IPS-18c (cell line): ENCODE data around the gene LACTB.

Source experiments
- H3K4me3 ChIP-seq: 2 replicates; pipeline ENCODE4 v1.7.0; 2013; ENCODE audit warnings: low read depth, mild to moderate bottlenecking, low read length, moderate library complexity; ENCODE audit not compliant: insufficient read depth
- H3K9me3 ChIP-seq: one replicate; pipeline ENCODE4 v1.6.1; 2013; ENCODE audit warnings: mild to moderate bottlenecking, low read length, moderate library complexity; ENCODE audit not compliant: control insufficient read depth, insufficient read depth

The LACTB gene

DNA sequence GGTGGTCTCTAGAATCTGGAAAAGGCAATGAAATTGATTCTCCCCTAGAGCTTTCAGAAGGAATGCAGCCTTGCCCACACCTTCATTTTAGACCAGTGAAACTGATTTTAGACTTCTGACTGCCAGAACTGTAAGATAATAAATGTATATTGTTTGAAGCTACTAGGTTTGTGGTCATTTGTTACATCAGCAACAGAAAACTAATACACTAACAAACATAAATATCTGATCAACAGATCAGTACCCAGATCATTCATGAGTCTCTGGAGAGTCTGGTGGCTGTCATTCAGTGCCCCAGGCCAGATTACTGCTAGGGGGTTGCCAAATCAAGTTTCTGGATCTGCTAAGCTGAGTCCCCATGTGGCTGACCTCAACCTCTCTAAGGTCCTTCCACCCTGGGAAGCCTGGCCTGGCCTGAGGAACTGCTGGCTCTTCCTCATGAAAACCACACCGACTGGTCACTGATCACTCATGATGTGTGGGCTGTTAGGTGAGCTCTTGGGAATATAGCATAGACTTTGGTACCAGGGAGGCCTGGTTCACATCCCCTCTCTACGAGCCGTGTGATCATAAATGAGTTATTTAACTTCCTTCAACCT lies 11.1 kb upstream of the LACTB start:
- H3K4me3 ChIP-seq, result no peak overlapping the region
- no peaks in the 10 kb centered on the region for H3K9me3 ChIP-seq

- Histone ChIP-seq H3K9me3 (no peaks in the 10 kb centered on the region), H3K4me3 (no peak overlapping the region)
These were observed 10.2 kb upstream of the LACTB start for GRCh38 chr15:63111481-63111880.

DNA sequence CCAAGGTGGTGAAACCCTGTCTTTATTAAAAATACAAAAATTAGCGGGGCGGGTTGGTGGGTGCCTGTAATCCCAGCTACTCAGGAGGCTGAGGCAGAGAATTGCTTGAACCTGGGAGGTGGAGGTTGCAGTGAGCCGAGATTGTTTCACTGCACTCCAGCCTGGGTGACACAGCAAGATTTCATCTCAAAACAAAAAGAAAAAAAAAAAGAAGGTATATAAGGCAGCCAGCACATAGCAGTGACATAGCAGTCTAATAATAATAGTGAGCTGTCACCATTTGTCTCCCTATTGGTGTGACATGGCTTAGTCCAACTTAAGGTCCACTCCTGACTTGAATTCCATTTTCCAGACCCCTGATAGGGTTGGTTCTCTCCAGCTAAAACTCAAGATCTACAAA lies 8.8 kb upstream of the LACTB start:
- H3K9me3 ChIP-seq, result no peaks in the 10 kb centered on the region
- H3K4me3 ChIP-seq, result no peak overlapping the region

DNA sequence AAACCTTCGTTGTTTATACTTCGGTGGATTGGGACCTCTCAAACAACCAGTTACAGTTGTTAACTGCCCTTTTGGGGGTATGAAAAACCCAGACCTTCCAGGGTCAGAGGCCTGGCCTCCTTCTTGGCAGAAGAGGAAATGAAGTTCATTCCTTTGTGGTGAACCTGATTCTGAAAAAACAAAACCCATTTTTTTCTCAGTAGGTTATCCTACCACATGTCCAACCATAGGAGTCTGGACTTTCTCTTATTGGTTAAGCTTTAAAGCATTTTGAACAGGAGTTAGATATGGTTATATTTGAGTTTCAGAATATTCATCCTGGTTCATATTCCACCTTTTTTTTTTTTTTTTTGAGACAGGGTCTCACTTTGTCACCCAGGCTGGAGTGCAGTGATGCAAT lies 7.2 kb upstream of the LACTB start:
- H3K4me3 ChIP-seq, result no peak overlapping the region
- H3K9me3 ChIP-seq, result no peaks in the 10 kb centered on the region

GRCh38 chr15:63118854-63119253 lies 2.8 kb upstream of the LACTB start:
- no peaks in the 10 kb centered on the region for H3K9me3 ChIP-seq
- H3K4me3 ChIP-seq, result no peak overlapping the region

DNA sequence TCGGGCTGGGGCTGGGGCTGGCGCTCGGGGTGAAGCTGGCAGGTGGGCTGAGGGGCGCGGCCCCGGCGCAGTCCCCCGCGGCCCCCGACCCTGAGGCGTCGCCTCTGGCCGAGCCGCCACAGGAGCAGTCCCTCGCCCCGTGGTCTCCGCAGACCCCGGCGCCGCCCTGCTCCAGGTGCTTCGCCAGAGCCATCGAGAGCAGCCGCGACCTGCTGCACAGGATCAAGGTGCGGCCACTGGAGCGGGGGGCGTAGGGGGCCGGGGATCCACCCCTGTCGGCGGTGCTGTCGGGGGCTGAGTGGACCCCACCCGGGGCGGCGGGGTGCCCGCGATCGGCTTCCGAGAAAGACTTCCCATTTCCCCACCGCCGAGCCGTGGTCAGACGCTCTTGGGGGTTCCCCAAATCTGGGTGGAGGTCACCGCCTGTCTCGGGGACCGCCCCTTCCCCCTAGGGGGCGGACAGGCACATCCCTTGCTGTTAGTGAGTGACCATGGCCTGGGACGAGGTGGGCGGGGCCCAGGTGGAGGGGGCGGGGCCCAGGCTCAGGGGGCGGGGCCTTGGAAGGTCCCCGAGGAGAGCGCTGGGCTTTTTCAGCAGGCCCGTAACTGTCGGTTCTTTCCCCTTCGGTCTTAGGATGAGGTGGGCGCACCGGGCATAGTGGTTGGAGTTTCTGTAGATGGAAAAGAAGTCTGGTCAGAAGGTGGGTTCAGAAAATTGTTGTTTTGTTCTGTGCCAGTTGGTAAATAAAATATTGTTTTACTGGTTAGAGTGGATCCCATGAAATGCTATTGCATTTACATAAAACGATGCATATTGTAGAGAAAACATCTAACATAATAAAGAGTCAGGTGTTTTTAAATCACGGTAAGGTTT lies 578 bp downstream of the LACTB start:
- Histone ChIP-seq H3K9me3 (no peaks in the 10 kb centered on the region), H3K4me3 (peak overlapping the region; percentile 91)

DNA sequence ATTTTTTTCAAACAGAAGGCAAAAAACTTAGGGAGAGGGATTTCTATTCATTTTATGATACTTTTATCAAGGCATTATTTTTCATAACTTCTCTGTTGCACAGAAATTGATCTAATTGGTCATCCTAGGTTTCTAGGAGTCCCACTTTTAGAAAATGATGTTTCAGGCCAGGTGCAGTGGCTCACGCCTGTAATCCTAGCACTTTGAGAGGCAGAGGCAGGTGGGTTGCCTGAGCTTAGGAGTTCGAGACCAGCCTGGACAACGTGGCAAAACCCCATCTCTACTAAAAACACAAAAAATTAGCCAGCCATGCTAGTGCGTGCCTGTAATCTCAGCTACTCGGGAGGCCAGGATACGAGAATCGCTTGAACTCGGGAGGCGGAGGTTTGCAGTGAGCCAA lies 2.8 kb downstream of the LACTB start:
- H3K9me3 ChIP-seq, result no peaks in the 10 kb centered on the region
- no peak overlapping the region for H3K4me3 ChIP-seq

DNA sequence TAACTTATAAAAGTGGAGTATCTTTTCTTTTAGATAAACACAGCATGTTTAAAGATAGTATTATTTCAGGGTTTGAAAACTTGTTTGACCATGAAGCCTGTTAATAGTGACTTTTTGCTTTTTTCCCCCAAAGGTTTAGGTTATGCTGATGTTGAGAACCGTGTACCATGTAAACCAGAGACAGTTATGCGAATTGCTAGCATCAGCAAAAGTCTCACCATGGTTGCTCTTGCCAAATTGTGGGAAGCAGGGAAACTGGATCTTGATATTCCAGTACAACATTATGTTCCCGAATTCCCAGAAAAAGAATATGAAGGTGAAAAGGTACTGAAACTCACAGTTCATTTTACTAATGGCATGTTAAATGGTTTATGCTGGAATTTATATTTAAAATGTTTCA lies 5.1 kb downstream of the LACTB start:
- H3K4me3 ChIP-seq, result no peak overlapping the region
- no peaks in the 10 kb centered on the region for H3K9me3 ChIP-seq

DNA sequence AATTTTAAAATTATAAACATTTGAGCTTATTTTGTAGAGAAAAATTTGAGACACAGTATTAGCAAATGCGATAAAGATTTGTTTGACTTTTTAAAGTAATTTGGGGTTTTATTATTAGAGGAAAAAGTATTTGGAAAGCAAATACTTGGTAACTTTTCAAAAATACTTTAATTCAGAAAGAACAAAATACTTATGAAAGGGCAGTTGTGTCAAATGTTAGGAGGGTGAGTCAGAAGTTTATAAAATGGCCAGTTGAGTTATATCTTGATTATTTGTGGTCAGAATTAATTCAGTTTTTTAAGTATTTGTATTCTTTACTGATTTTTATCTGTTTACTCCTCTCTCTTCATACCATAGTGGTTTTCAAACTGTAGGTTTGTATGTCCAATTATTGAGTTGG lies 12.1 kb downstream of the LACTB start:
- H3K4me3 ChIP-seq, result no peak overlapping the region

DNA sequence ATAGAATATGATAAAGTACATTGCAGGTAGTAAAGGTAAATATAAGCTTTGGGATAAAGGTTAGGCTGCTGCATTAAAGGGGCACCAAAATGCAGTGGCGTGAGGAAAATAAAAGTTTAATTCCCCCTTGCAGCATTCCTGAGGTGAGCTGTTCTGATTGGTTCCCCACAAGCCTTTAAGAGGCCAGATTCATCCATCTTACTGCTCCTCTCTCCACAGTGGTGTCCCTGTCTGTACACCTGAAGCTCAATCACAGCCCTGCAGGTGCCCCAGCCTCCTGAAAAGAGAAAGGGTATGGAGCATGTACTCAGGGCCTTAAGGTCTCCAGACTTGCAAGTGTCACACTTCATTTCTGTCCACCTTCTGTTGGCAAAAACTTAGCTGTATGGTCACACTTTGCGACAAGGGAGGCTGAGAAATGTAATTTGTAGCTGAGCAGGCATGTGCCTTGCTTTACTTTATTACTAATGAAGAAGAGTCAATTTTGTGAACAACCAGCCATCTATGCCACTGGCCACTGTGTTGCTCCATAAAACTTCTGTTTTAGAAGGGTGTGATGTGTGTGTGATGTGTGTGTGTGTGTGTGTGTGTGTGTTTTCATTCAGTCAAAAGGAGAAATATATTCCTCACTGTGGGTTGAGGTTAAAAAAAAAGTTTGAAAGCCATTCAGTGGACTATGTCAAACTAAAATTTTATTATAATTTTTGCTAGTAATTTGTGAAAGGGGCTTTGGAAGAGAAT lies 12.8 kb downstream of the LACTB start:
- Histone ChIP-seq H3K4me3 (no peak overlapping the region), H3K9me3 (no peaks in the 10 kb centered on the region)

More for the DNA sequence above, 12.1 kb downstream of the LACTB start:
- no peaks in the 10 kb centered on the region for H3K9me3 ChIP-seq

DNA sequence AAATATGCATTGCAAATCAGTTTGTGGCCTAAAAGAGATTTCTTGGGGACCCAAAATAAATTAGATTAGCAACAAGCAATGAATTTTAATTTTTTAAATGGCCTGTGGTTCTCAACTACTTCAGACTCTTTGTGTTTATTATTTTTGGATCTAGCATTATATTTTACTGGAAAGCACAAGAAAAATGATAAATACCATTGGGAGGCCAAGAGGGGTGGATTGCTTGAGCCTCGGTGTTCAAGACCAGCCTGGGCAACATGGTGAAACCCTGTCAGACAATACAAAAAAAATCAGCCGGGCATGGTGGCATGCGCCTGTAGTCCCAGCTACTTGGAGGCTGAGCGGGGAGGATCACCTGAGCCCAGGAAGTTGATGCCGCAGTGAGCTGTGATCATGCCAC lies 13.6 kb downstream of the LACTB start:
- Histone ChIP-seq H3K4me3 (no peak overlapping the region), H3K9me3 (no peaks in the 10 kb centered on the region)

- Histone ChIP-seq H3K4me3 (no peak overlapping the region), H3K9me3 (no peaks in the 10 kb centered on the region)
These were observed 14.1 kb downstream of the LACTB start for GRCh38 chr15:63135804-63136203.

- H3K9me3 ChIP-seq, result no peaks in the 10 kb centered on the region
These were observed 15.1 kb downstream of the LACTB start for GRCh38 chr15:63136742-63137141.

GRCh38 chr15:63140936-63141335 lies 19.3 kb downstream of the LACTB start:
- Histone ChIP-seq H3K9me3 (no peaks in the 10 kb centered on the region), H3K4me3 (no peak overlapping the region)

More at GRCh38 chr15:63136742-63137141, 15.1 kb downstream of the LACTB start:
- H3K4me3 ChIP-seq, result no peak overlapping the region

DNA sequence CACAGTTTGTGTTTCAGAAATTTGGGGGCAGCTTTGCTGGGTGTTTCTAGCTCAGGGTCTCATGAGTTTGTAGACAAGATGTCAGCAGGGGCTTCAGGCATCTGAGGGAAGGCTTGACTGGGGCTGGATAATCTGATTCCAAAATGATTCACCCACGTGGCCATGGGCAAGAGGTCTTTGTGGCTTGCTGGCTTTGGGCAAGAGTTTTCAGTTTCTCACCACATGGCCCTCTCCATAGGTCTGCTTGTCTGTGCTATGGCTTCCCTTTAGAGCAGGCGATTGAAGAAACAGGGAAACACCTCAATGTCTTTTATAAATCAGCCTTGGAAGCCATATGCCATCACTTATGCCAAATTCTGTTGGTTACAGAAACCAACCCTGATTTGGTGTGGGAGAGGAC lies 23.8 kb downstream of the LACTB start:
- H3K4me3 ChIP-seq, result no peak overlapping the region
- no peaks in the 10 kb centered on the region for H3K9me3 ChIP-seq

DNA sequence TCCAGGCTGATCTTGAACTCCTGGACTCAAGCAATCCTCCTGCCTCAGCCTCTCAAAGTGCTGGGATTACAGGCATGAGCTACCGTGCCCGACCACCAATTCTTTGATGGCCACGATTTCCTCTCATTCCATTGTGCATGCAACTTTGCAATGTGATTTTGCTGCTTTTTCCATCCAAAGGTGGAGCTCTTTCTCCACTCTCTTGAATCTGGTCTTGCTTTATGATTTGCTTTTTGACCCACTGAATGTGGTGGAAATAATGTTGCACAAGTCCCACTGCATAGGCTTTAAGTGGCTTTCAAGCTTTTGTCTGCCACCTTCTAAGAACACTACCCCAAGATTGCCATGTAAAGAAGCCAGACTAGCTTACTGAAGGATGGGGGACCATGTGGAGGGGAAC lies 25.0 kb downstream of the LACTB start:
- Histone ChIP-seq H3K4me3 (no peak overlapping the region), H3K9me3 (no peaks in the 10 kb centered on the region)

DNA sequence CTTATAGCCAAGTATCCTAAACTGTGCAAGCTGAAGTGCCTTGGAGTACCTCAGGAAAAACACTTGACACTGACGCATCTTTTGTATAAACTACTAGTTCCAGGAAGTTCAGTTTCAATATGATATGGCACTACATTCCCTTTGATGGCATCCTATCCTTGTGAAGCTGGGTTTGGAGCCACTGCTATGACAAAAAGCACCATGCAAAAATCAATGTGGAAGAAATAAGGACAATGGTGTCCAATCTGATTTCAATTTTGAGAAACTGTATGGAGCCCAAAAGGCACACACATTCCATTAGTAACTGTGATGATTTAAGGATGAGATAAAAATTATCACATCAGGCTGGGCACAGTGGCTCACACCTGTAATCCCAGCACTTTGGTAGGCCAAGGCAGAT lies 30.0 kb downstream of the LACTB start:
- no peak overlapping the region for H3K4me3 ChIP-seq
- H3K9me3 ChIP-seq, result no peaks in the 10 kb centered on the region

DNA sequence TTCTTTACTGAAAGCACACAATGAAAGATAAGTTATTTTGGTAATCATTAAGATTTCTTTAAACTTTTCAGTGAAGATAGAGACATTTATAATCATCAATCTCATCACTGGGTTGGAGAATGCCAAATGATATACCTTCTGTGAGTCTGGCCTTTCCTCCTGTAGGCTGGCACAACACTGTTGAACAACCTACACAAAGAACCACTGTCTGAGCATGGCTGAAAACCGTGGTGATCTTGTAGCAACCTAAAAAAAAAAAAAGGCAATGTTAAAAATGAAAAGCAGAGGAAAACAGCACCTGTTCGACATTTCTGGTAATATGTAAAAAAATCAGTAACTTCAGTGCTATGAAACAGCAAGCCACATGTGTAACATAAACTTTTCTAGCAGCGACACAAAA lies 33.8 kb downstream of the LACTB start:
- Histone ChIP-seq H3K9me3 (no peaks in the 10 kb centered on the region), H3K4me3 (no peak overlapping the region)
